GM21381 (cell line): ENCODE results near the gene IGHMBP2.

ENCODE experiments used
- ATAC-seq: cut with Tn5 transposase; IDR thresholded peaks from one replicate; pipeline ENCODE4 v1.9.1; 2021; ENCODE audit warnings: mild to moderate bottlenecking, moderate library complexity; ENCODE audit not compliant: unreplicated experiment

Gene IGHMBP2

GRCh38 chr11:68925611-68926010 is 21.9 kb downstream of the IGHMBP2 start:
- no peak for ATAC-seq

DNA sequence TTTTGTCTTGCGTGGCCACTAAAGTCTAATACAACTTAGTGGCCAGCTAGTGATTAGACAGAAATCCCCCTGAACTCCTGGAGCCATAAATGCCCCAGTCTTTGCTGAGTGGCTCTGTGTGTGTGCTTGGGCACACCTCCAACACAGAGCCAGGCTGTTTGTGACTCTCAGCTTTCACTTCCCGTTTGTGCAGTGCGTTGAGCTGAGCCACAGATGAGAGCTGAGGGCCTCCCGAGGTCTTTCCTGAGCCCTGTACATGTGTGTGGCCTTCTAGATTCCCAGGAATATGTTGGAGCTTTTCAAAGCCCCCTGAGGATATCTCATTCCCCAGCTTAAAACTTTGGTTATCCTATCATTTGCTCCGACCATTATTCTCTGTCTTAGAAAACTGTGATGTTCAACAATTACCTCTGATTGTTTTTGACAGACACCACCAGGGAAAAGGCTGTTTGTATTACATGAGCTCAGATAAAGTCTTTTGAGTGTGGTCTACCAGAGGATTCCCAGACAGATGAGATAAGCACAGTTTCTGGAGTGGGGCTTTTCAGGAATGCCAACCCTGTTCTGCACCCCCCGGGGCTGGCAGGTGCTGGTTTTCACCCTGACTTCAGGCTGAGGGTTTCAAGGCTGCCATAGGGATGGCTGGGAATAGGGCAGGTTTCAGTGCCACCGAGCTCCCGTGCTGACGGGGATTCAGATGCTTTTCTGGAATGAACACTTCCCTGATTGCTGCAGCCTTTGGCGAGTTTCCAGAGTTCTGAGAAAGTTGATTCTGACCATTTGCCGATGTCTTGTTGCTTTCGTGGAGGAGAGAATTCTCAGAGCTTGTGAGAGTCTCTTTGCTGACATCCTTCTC is 23.8 kb downstream of the IGHMBP2 start:
- peak; percentile 51 for ATAC-seq

DNA sequence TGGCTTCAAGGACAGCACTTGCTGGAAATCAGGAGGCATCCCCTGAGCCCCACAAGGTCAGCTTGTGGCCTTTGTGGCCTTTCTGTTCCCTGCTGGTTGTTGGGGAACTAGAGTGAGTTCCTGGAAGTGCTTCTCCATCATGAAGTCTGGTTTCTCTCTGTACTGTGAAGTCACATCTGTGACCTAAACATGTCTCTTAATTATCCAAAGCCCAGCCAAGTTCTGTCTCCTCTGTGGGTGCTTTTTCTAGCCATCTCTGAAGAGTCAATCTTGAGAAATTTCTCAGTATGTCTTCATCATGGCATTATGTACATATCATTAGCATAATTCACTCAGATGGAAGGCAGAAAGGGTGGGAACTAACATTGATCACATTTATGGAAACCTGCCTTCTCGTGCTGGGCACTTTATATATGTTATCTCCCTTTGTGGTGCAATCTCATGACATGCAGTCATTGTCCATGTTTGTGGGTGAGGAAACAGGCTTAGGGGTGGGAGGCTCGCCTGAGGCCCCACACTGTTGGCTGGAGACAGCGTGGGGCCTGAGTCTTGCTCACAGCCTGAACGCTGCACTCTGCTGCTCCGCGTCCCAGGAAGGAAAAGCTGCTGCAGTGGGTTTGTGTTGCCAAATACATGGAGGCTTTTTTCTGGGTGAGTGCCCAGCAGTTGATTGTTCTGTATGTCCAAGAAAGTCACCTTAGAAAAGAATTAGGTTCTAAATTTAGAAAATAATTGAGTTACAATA is 24.6 kb downstream of the IGHMBP2 start:
- no peak for ATAC-seq

GRCh38 chr11:68929135-68929534 is 25.4 kb downstream of the IGHMBP2 start:
- no peak for ATAC-seq

DNA sequence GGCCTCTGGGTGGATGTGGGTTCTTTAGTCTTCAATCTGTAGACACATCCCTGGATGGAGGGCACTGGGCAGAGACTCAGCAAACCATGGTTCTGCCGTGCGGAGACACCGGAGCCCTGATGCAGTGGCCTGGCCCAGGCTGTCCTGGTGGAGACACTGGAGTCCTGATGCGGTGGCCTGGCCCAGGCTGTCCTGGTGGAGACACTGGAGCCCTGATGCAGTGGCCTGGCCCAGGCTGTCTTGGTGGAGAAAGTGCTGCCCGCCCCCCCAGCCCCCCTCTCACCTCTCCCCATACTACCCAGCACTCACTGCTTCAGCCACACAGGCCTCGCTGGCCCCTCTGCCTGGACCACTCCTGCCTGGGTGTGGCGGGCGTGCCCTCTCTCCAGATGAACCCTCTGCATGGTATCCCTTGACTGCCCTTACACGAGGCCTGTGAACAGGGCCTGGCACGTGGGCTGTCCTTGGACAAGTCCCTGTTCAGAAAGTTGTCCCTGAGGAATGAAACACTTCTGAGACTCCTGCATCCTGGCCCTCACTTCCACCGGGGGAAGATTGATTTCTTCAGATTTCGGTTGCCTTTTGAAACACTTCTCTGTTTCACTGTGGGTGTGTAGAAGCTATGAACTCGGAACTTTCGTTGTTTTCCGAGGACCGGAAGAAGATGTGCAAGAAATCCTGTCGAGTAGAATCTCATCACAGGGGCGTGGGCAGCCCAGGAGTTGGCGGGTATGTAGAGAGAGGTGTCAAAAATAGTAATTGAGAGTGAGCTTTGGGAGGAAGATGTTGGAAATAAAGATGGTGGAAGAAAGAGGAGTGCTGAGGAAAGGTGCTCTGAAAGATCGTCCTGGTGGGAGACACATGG is 26.2 kb downstream of the IGHMBP2 start:
- no peak for ATAC-seq

GRCh38 chr11:68930991-68931855 is 27.5 kb downstream of the IGHMBP2 start:
- no peak for ATAC-seq

DNA sequence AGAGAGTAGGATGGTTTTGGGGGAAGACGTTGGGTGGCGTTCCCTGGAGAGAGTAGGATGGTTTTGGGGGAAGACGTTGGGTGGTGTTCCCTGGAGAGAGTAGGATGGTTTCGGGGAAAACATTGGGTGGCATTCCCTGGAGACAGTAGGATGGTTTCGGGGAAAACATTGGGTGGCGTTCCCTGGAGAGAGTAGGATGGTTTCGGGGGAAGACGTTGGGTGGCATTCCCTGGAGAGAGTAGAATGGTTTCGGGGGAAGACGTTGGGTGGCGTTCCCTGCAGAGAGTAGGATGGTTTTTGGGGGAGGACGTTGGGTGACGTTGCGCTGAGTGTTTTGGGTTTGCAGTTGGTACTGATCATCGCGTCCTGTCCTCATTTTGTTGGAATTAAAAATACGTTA is 28.2 kb downstream of the IGHMBP2 start:
- no peak for ATAC-seq

DNA sequence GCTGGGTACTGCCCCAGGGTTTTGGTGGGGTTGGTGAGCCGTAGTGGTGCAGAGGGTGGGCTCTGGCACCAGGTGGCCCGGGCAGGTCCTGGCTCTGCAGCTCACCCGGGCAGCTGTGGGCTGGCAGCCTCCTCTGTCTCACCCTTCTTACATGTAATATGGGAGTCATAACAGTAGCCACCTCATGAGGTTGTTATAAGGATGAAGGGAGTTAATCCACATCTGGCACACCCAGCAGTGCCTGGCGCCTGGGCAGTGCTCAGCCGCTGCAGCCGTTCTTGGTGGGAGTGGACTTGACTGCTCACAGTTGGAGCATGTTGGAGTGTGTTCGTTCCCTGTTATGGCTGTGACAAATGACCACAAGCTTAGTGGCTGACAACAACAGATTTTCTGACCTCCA is 28.7 kb downstream of the IGHMBP2 start:
- ATAC-seq = no peak

DNA sequence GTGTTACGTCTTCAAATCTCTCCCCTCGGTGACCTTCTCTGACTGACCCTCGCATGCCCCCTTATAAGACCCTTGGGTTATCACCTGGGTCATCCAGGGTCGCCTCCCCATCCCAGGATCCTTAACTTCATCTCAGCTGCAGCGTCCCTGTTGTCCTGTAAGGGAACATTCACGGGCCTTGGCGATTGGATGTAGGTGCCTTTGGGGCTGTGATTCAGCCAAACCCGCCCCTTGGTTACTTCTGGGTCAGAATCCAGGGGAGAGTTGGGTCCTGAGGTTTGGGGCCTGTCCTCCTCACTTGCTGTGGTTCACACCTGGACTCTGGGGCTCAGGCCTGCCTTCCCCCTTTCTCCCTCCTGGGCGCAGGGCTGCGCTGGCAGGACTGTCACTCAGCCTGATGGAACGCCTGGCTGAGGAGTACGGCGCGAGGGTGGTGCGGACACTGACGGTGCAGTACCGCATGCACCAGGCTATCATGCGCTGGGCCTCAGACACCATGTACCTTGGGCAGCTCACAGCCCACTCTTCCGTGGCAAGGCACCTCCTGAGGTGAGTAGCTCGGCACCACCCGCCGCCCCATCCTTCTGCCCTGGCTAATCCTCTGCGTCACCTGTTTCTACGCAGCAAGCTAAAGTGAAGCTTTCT is 29.4 kb downstream of the IGHMBP2 start:
- ATAC-seq = no peak

DNA sequence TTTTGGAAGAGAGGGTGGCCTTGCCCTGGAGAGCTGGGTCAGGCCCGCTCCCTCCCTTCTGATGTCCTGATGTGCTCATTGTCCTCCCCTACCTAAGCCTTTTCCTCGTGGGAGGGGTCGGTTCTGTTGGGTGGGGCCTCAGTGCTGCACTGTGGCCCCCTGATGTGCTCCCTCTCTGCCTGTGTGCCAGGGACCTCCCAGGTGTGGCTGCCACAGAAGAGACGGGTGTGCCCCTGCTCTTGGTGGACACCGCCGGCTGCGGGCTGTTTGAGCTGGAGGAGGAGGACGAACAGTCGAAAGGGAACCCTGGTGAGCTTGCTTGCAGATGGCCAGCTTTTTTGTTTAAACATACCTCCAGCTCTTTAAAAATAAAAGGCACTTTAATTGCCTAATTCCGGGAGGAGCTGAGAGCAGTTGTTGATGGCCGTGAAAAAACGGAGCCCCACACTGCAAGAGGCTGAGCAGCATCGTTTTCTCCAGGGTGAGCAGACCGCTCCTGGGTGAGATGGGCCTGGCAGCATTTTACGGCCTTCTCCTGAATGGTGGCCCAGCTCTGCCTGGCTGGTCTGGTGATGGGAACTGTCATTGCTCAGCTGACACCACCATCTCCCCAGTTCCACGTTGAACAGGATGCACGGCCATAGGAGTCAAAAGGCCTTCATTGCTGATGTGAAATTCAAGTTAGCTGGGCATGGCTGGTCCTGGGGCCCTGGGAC is 30.1 kb downstream of the IGHMBP2 start:
- no peak for ATAC-seq

- no peak for ATAC-seq
Observed at GRCh38 chr11:68934321-68934645, 30.6 kb downstream of the IGHMBP2 start.

- ATAC-seq = no peak
Observed at GRCh38 chr11:68934666-68935065, 31.0 kb downstream of the IGHMBP2 start.

DNA sequence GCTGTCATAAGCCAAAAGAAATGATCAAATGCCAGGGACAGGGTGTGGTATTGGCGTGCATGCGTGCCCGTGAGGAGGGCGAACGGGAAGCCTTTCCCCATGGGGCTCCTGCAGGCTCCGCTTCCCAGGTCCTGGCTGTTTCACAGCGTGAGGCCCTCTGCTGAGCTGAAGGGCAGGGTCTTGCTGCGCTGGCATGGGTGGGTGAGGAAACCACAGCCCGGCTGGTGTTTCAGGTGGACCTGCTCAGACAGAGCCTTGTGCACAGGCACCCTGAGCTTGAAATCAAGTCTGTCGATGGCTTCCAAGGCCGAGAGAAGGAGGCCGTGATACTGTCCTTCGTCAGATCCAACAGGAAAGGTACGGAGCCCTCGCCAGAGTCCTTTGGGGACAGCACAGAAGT is 31.4 kb downstream of the IGHMBP2 start:
- ATAC-seq = no peak

DNA sequence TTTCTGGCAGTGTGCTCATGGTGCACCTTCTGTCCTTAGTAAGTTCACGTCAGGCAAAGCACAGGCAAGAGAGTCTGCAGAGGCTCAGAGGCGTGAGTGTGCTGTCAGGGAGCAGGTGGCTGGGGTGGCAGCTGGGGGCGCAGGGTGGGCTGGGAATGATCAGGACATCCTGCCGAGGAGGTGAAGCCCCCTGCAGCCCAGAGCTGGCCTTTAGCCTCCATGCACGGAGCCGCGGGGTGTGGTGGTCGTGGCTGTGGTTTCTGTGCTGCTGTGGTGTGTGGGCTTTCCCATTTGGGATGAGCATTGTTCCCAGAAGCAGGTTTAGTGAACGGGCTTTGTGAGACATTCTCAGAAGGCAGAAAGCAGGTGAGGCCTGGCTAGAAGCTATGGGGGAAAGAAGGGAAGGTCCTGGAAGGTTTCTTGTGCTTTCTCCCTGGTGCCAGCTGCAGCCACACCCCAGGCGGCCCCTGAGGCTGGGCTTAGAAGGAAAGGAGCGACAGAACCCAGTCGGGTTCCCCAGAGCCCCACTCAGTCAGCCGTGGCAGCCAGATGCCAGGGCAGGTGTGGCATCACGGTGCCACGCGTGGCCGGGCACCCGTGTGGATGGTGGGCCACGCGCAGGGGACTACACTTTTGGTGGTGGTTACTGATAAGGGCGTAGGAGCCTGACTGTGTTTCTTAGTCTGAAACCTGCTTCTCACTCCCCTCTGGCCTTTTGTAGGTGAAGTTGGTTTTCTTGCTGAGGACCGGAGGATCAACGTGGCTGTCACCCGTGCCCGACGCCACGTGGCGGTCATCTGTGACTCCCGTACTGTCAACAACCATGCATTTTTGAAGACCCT is 32.0 kb downstream of the IGHMBP2 start:
- ATAC-seq = no peak

DNA sequence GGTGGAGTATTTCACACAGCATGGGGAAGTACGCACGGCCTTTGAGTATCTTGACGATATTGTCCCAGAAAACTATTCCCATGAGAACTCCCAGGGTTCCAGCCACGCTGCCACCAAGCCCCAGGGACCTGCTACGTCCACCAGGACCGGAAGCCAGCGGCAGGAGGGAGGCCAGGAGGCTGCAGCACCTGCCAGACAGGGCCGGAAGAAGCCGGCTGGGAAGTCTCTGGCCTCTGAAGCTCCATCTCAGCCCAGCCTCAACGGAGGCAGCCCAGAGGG is 32.6 kb downstream of the IGHMBP2 start:
- no peak for ATAC-seq

DNA sequence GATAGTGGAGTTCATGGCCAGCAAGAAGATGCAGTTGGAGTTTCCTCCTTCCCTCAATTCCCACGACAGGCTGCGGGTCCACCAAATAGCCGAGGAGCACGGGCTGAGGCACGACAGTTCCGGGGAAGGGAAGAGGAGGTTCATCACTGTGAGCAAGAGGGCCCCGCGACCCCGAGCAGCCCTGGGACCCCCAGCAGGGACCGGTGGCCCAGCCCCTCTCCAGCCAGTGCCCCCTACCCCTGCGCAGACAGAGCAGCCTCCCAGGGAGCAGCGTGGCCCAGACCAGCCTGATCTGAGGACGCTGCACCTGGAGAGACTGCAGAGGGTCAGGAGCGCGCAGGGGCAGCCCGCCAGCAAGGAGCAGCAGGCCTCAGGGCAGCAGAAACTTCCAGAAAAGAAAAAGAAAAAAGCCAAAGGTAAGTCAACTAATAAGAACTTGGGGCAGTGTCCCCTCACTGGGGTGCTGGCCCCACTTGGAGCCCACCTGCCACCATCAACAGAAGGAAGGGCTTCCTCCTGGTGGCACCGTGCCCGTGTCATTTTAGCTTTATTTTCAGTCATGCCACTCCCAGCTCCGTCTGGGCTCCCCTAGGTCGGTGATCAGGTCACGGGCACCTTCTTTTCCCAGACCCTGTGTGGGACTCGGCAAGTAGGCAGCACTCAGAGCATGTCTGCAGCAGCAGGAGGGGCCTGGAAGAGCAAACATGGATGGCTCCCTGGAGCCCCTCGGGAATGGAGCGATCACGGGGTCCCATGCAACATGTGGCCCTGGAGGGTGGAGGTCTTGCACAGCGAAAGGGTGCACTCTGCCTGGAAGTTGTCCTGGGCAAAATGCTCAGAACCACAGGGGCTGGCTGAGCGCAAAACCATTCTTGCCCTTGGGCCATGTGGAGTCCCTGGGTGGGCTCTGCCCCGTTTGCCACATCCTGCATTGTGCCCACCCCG is 33.3 kb downstream of the IGHMBP2 start:
- ATAC-seq = no peak

DNA sequence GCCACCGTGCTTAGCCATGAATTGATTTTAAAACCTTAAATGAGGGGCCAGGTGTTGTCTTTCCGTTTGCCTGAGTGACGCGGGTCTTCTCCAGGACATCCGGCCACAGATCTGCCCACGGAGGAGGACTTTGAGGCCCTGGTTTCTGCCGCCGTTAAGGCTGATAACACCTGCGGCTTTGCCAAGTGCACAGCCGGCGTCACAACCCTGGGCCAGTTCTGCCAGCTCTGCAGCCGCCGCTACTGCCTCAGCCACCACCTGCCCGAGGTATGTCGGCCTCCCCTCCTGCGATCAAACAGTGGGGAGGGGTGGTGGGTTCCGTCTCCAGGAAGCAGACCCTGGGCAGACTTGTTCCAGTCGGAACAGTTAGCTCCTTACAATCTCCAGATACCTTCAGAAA is 34.4 kb downstream of the IGHMBP2 start:
- ATAC-seq = no peak
